HCT116 (cell line): ENCODE measurements around the gene MGA. TPM values are rescaled to one million over a fixed set of nuclear protein-coding genes. Genes with fewer than 3 reads are reported as not detected.

ENCODE experiments used
- ATAC-seq: fragments of 200-7000 bp; cut with Tn5 transposase; 2 replicates; pipeline ENCODE4 v1.9.1; 2020; ENCODE audit warnings: mild to moderate bottlenecking, moderate library complexity
- BruUV-seq: library from RNA; stranded (reverse); fragments of 400-500 nt; replicated peaks from 2 replicates; lab custom pipeline; 2021; lab: Mats Ljungman, UMichigan
- CTCF ChIA-PET: fragments of 300-600 bp; sonication (Branson Sonifier 250); formaldehyde crosslinking; loops from one replicate; lab custom pipeline; 2021; ENCODE audit warnings: antibody characterized with exemption; lab: Charles Lee
- POLR2A ChIA-PET: fragments of 300-600, 350-600 bp; sonication (Branson Sonifier 250); formaldehyde crosslinking; loops from one replicate; lab custom pipeline; 2021; ENCODE audit warnings: antibody characterized with exemption; lab: Charles Lee
- RAD21 ChIA-PET, 2 experiments: fragments of 300-600 bp; sonication (Branson Sonifier 250); formaldehyde crosslinking; loops; one replicate each; lab custom pipeline; 2023; ENCODE audit warnings: low total read pairs in 2 of 2; ENCODE audit not compliant: uncharacterized antibody in 2 of 2, unreplicated experiment in 2 of 2, low non-redundant PET in 1 of 2; lab: Charles Lee
- DNase-seq: peaks from one replicate; pipeline ENCODE4 v3.0.0-alpha.2; 2010; ENCODE audit warnings: low read depth, low spot score
- H2AFZ ChIP-seq: fragments of 200-600 bp; shearing (Covaris generic), sonication (generic); 2 replicates; pipeline ENCODE4 v1.6.1; 2017; ENCODE audit warnings: low read depth, mixed run types, mixed read lengths, antibody characterized with exemption, low read length; ENCODE audit not compliant: poor library complexity, severe bottlenecking
- H3K27ac ChIP-seq: 2 replicates; pipeline ENCODE4 v1.5.1; 2012; ENCODE audit warnings: low read depth, low read length
- H3K27me3 ChIP-seq: fragments of 200-600 bp; sonication (generic); 2 replicates; pipeline ENCODE4 v1.6.1; 2016; ENCODE audit warnings: mixed run types, low read length, mixed read lengths; ENCODE audit not compliant: insufficient read depth
- H3K36me3 ChIP-seq, 2 experiments: fragments of 200-500 bp in 1 of 2; fragments of 200-600 bp in 1 of 2; sonication (Bioruptor generic) in 1 of 2; sonication (generic) in 1 of 2; 2 replicates each; pipeline versions ENCODE4 v1.5.1 to v1.6.1; 2014 to 2016; ENCODE audit warnings: low read length in 2 of 2, inconsistent platforms in 1 of 2, mixed read lengths in 1 of 2, mixed run types in 1 of 2; ENCODE audit not compliant: insufficient read depth in 2 of 2, control insufficient read depth in 1 of 2
- H3K4me1 ChIP-seq, 2 experiments: fragments of 200-600 bp in 1 of 2; sonication (generic) in 1 of 2; 2 replicates each; pipeline versions ENCODE4 v1.5.1 to v1.6.1; 2012 to 2017; ENCODE audit warnings: low read length in 2 of 2, inconsistent platforms in 1 of 2, mild to moderate bottlenecking in 1 of 2, mixed read lengths in 1 of 2, mixed run types in 1 of 2, moderate library complexity in 1 of 2; ENCODE audit not compliant: insufficient read depth in 2 of 2, control insufficient read depth in 1 of 2
- H3K4me2 ChIP-seq: fragments of 200-600 bp; sonication (generic); 2 replicates; pipeline ENCODE4 v1.6.1; 2017; ENCODE audit warnings: mixed run types, low read length, mixed read lengths
- H3K4me3 ChIP-seq, 2 experiments: fragments of 200-600 bp in 1 of 2; sonication (generic) in 1 of 2; replicated peaks in 1 of 2; 2 replicates each; pipeline ENCODE4 v1.5.1; 2011 to 2016; ENCODE audit warnings: low read length in 2 of 2, control low read depth in 1 of 2, low read depth in 1 of 2, mild to moderate bottlenecking in 1 of 2, mixed read lengths in 1 of 2, mixed run types in 1 of 2
- H3K79me2 ChIP-seq: fragments of 200-600 bp; sonication (generic); 2 replicates; pipeline ENCODE4 v1.6.1; 2017; ENCODE audit warnings: mild to moderate bottlenecking, mixed run types, low read length, moderate library complexity, mixed read lengths; ENCODE audit not compliant: insufficient read depth
- H3K9ac ChIP-seq: fragments of 200-600 bp; sonication (generic); 2 replicates; pipeline ENCODE4 v1.6.1; 2016; ENCODE audit warnings: low read length, mixed read lengths
- H3K9me2 ChIP-seq: fragments of 200-600 bp; sonication (generic), shearing (Covaris generic); 2 replicates; pipeline ENCODE4 v1.6.1; 2017; ENCODE audit warnings: mixed run types, mild to moderate bottlenecking, moderate library complexity; ENCODE audit not compliant: insufficient read depth
- H3K9me3 ChIP-seq, 2 experiments: fragments of 200-500 bp in 1 of 2; fragments of 200-600 bp in 1 of 2; sonication (Bioruptor generic) in 1 of 2; sonication (generic) in 1 of 2; 2 replicates each; pipeline ENCODE4 v1.6.1; 2014 to 2017; ENCODE audit warnings: low read length in 2 of 2, mixed read lengths in 2 of 2, inconsistent platforms in 1 of 2, low read depth in 1 of 2, mild to moderate bottlenecking in 1 of 2, mixed run types in 1 of 2, moderate library complexity in 1 of 2; ENCODE audit not compliant: control insufficient read depth in 1 of 2, insufficient read depth in 1 of 2
- H4K20me1 ChIP-seq: fragments of 200-600 bp; sonication (generic), shearing (Covaris generic); 2 replicates; pipeline ENCODE4 v1.6.1; 2017; ENCODE audit warnings: mixed run types, mild to moderate bottlenecking, moderate library complexity; ENCODE audit not compliant: insufficient read depth
- CBX3 ChIP-seq: IDR thresholded peaks from 2 replicates; pipeline ENCODE4 v1.6.1; 2012; ENCODE audit warnings: low read depth
- CTCF ChIP-seq, 3 experiments: fragments of 200-600 bp in 1 of 3; sonication (generic) in 1 of 3; IDR thresholded peaks in 2 of 3; conservative IDR thresholded peaks in 1 of 3; 2 replicates each; pipeline ENCODE4 v1.5.1; 2012 to 2017; ENCODE audit warnings: low read depth in 2 of 3, low read length in 2 of 3, antibody characterized with exemption in 1 of 3, borderline replicate concordance in 1 of 3, control low read depth in 1 of 3, mild to moderate bottlenecking in 1 of 3, mixed read lengths in 1 of 3, mixed run types in 1 of 3, moderate library complexity in 1 of 3; ENCODE audit not compliant: insufficient read depth in 1 of 3
- EZH2 ChIP-seq: fragments of 200-600 bp; sonication (generic); IDR thresholded peaks from 2 replicates; pipeline ENCODE4 v1.6.1; 2017; ENCODE audit warnings: antibody characterized with exemption, mixed run types
- POLR2A ChIP-seq: IDR thresholded peaks from 2 replicates; pipeline ENCODE4 v1.7.0; 2011; ENCODE audit warnings: borderline replicate concordance; ENCODE audit not compliant: insufficient read depth, insufficient read length; ENCODE audit errors: extremely low read depth
- POLR2AphosphoS5 ChIP-seq: IDR thresholded peaks from 2 replicates; pipeline ENCODE4 v1.6.1; 2011; ENCODE audit warnings: mild to moderate bottlenecking, low read depth, low read length, moderate library complexity
- REST ChIP-seq: IDR thresholded peaks from 2 replicates; pipeline ENCODE4 v1.6.1; 2012; ENCODE audit warnings: low read depth
- TCF7L2 ChIP-seq: IDR thresholded peaks from 2 replicates; pipeline ENCODE4 v1.7.0; 2011; ENCODE audit warnings: borderline replicate concordance, inconsistent platforms; ENCODE audit not compliant: insufficient read depth, insufficient read length; ENCODE audit errors: extremely low read depth
- intact Hi-C: fragments of 100-400 bp; cut with micrococcal nuclease; formaldehyde crosslinking; loops from 2 replicates; pipeline ENCODE4 v1.10.0; 2022
- total RNA-seq: library from RNA; stranded (reverse); gene quantifications from one replicate; pipeline ENCODE4 v1.2.1, GENCODE V29; 2021; ENCODE audit not compliant: unreplicated experiment
- TF ChIP-seq, protein P1 (sequence below): IDR thresholded peaks from 2 replicates; pipeline ENCODE4 v1.6.1; 2012
- TF ChIP-seq, protein P2 (sequence below): IDR thresholded peaks from 2 replicates; pipeline ENCODE4 v1.6.1; 2012

MGA gene
- total RNA-seq, 1 experiment from 2014 or later, result 28.9 TPM

GRCh38 chr15:41683955-41684354 lies 23.8 kb downstream of the MGA start (continued):
- TF ChIP-seq REST (no peak), TCF7L2 (no peak), POLR2A (no peak), POLR2AphosphoS5 (no peak), EZH2 (no peak), CBX3 (no peak)
- TF ChIP-seq, protein P1, sequence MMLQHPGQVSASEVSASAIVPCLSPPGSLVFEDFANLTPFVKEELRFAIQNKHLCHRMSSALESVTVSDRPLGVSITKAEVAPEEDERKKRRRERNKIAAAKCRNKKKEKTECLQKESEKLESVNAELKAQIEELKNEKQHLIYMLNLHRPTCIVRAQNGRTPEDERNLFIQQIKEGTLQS, result no peak
- TF ChIP-seq, all 23 proteins: peak for 0

DNA sequence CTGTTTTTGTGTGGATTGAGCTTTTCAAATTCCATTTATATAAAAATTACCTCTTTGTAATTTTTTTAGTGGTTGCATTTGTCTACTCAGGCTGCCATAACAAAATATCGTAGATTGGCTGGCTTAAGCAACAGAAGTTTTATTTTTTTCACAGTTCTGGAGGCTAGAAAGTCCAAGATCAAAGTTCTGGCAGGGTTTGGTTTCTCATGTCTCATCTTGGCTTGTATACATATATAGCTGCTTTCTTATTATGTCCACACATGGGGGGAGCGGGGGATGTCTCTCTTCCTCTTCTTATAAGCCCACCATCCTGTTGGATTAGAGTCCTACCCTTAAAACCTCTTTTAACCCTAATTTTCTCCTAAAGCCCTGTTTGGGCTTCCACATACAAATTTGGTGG lies 28.5 kb downstream of the MGA start:
- H3K27ac ChIP-seq, result no peak overlapping the region
- DNase-seq, result no peak
- ChIA-PET POLR2A (no interaction called here), RAD21 (no interaction called here), CTCF (no interaction called here)
- H3K4me3 ChIP-seq, result no peak overlapping the region
- no peaks in the 10 kb centered on the region for H3K27me3 ChIP-seq
- no peak overlapping the region for H2AFZ ChIP-seq
- H3K9me2 ChIP-seq, result no peaks in the 10 kb centered on the region
- no peaks in the 10 kb centered on the region for H3K4me1 ChIP-seq
- H3K9me3 ChIP-seq, result no peaks in the 10 kb centered on the region
- H3K4me2 ChIP-seq, result no peak overlapping the region
- H3K79me2 ChIP-seq, result peaks cover 96% of the 10 kb centered on the region
- BruUV-seq, result no TSS peak
- ATAC-seq, result no peak
- no peaks in the 10 kb centered on the region for H4K20me1 ChIP-seq
- intact Hi-C loops, result no loop called here
- no peaks in the 10 kb centered on the region for H3K36me3 ChIP-seq
- TF ChIP-seq, protein P2, sequence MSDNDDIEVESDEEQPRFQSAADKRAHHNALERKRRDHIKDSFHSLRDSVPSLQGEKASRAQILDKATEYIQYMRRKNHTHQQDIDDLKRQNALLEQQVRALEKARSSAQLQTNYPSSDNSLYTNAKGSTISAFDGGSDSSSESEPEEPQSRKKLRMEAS, result no peak
- no peak for TF ChIP-seq REST
- TF ChIP-seq, protein P1, result no peak
- TF ChIP-seq CTCF (IDR thresholded peaks at IDR 0.05 in 2 of 3, conservative IDR thresholded peaks at IDR 0.05 in 1 of 3; ENCODE audit: borderline replicate concordance in 1 of 3, insufficient read depth in 1 of 3, low read depth in 2 of 3, low read length in 2 of 3), result no peak
- H3K9ac ChIP-seq, result no peak overlapping the region
